Left ventricle myocardium inferior (tissue), 1 donor: ENCODE results near the gene FOXM1. TPM values are rescaled to one million over a fixed set of nuclear protein-coding genes. Genes with fewer than 3 reads are reported as not detected.

Experiments used
- DNase-seq: peaks from one replicate; pipeline ENCODE4 v3.0.0-alpha.2; 2020
- H3K27ac ChIP-seq: fragments of 200-600 bp; replicated peaks from 2 replicates; pipeline ENCODE4 v1.8.0; 2021
- H3K27me3 ChIP-seq: fragments of 200-600 bp; 2 replicates; pipeline ENCODE4 v1.8.0; 2021; ENCODE audit warnings: low read depth
- H3K36me3 ChIP-seq: fragments of 200-600 bp; 2 replicates; pipeline ENCODE4 v1.8.0; 2021
- H3K4me1 ChIP-seq: fragments of 200-600 bp; 2 replicates; pipeline ENCODE4 v1.8.0; 2021
- H3K4me3 ChIP-seq: fragments of 200-600 bp; 2 replicates; pipeline ENCODE4 v1.8.0; 2021; ENCODE audit warnings: mild to moderate bottlenecking, moderate library complexity
- H3K9me3 ChIP-seq: fragments of 200-600 bp; replicated peaks from 2 replicates; pipeline ENCODE4 v1.8.0; 2021
- intact Hi-C: fragments of 100-400 bp; cut with micrococcal nuclease; formaldehyde crosslinking; loops from one replicate; pipeline ENCODE4 v1.11.0; 2022
- total RNA-seq: library from RNA; stranded (reverse); fragmentation: NEBNext Ultra II Directional; extraction: Animal tissue kit (Norgen Biotek cat#: 25700); gene quantifications from one replicate; pipeline ENCODE4 v1.2.1, GENCODE V29; 2021
- TF ChIP-seq, protein P1 (sequence below): fragments of 200-600 bp; IDR thresholded peaks from 2 replicates; pipeline ENCODE4 v1.8.0; 2021; ENCODE audit warnings: antibody characterized with exemption, mild to moderate bottlenecking, borderline replicate concordance
- donor health status: DM: no; HTN: yes; CAD: no; lungs with severe emphysema.

Gene FOXM1
- total RNA-seq, 1 donor from 2014 or later = 0.71 TPM

DNA sequence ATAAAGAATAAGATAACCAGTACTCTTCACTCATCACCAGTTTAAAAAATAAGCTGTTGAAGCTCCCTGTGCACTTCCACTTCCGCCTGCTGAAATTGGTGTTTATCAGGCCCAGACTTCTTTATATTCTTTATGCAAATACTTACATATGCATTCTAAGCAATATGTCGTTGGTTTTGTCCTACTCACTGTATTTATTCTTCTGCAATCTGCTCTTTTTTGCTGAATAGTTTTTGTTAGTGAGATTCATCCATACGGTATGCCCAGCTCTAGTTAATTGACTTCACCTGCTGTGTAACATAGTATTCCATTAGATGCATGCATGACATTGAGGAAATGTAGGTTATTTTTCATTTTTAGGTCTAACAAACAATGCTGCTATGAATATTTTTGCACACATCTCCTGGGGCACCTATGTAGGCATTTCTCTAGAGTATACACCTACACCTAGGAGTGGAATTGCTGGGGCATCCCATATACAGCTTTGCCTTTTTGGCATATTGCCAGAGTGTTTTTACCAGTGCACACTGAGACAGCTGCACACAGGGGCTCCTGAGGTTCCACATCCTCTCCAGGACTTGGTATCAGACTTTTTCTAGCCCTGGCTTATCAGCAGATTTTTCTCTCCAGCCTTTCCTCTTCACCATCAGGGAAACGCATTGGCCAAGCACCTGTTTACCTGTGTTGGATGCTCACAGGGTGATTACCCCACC is 41.1 kb downstream of the FOXM1 start:
- Histone ChIP-seq H3K36me3 (peaks cover 25% of the 10 kb centered on the region), H3K27ac (no peak overlapping the region), H3K4me3 (no peak overlapping the region), H3K27me3 (peaks cover 11% of the 10 kb centered on the region), H3K9me3 (no peaks in the 10 kb centered on the region), H3K4me1 (peaks cover 22% of the 10 kb centered on the region)
- intact Hi-C loops = no loop called here
- no peak for DNase-seq
- TF ChIP-seq, protein P1, sequence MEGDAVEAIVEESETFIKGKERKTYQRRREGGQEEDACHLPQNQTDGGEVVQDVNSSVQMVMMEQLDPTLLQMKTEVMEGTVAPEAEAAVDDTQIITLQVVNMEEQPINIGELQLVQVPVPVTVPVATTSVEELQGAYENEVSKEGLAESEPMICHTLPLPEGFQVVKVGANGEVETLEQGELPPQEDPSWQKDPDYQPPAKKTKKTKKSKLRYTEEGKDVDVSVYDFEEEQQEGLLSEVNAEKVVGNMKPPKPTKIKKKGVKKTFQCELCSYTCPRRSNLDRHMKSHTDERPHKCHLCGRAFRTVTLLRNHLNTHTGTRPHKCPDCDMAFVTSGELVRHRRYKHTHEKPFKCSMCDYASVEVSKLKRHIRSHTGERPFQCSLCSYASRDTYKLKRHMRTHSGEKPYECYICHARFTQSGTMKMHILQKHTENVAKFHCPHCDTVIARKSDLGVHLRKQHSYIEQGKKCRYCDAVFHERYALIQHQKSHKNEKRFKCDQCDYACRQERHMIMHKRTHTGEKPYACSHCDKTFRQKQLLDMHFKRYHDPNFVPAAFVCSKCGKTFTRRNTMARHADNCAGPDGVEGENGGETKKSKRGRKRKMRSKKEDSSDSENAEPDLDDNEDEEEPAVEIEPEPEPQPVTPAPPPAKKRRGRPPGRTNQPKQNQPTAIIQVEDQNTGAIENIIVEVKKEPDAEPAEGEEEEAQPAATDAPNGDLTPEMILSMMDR = no peak

DNA sequence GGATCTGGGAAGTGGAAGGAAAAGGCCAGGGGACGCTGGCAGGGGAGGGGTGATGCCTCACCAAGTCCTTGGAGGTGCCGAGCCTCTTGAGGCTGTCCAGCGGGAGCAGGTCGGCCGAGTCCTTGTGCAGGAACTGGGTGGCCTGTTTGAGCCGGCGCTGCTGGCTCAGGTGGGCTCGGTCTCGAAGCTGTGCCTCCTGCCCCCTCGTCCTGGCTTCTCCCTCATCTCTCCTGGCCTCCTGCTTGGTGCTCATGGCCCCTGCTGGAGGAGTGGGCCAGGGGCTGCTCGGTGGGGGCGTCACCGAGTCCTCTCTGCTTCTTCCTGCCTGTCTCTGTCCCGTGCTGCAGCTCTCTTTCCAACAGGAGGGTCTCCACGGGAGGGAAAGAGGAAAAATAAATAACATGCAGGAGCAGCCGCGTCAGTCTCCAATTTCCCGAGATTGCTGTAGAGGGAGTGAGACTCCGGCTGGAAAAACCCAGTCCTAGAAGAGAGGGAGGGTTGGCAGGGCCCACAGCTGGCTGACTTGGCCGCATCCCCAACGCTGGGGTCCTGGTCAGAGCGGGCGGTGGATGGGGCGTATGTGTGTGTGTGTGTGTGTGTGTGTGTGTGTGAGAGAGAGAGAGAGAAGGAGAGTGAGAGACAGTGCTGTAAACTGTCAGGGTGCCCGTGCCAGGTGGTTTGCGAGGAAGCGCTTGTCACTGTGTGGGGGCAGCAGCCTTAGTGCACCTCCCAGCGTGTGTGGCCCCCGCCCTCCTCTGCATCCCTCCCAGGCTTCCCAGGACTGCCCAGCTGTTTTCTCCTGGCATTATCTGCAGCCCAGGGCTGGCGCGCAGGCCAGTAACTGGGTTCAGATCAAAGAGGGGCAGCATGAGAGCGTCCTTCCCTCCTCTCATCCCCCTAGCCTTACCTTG is 42.1 kb downstream of the FOXM1 start, which contains the start of gene NRIP2:
Gene NRIP2 (minus strand): TSS at position 455 of the 911 bp plus-strand sequence. CDS start 52 bp downstream, at position 403.
- Histone ChIP-seq H3K27ac (peak within 1 kb of the TSS; percentile 55), H3K4me1 (peaks cover 22% of the 10 kb centered on the region), H3K36me3 (peaks cover 35% of the 10 kb centered on the region), H3K4me3 (peak within 1 kb of the TSS; percentile 56), H3K9me3 (no peaks in the 10 kb centered on the region), H3K27me3 (peaks cover 11% of the 10 kb centered on the region)
- intact Hi-C loops = no loop called here
- TF ChIP-seq, protein P1 = peak; percentile 13
- DNase-seq = no peak

DNA sequence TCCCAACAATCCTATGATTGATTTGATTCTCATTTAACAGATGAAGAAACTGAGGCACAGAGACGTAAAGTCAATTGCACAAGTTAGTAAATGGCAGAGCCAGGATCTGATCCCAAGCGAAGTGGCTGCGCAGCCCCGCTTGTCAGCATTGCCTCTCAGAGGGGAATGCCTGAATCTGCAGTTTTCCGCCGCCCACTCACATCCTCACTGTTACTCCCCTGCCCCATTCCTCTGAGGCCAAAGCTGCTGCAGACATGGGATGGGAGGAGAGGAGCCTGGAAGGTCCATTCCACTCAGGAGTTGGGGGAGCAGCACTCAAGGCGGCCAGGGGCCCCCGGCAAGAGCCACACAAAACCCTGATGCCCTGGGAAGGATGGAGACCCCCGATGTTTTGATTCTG is 43.2 kb downstream of the FOXM1 start:
- Histone ChIP-seq H3K27ac (peak overlapping the region; percentile 55), H3K27me3 (peaks cover 11% of the 10 kb centered on the region), H3K4me3 (peak overlapping the region; percentile 56), H3K36me3 (peaks cover 28% of the 10 kb centered on the region), H3K9me3 (no peaks in the 10 kb centered on the region), H3K4me1 (peaks cover 22% of the 10 kb centered on the region)
- TF ChIP-seq, protein P1 = no peak
- DNase-seq = no peak
- intact Hi-C loops = no loop called here

DNA sequence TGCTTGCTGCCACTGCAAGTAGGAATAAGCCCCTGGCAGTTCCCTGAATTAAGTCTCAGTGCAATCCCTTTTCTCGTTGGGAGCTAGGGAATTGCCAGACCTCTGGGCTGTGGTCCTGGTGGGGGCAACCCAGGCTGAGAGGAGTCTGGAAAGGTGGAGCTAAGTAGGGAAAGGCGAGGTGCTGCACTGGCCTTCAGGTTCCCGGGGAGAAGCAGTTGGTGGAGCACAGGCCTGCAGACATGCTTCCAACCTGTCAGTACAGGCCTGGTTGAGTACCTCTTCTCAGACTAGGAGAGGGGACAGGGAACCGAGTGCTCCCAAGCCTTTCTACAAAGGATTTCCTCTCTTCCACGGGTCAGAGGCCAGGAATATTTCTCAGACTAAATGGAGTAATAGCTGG is 43.6 kb downstream of the FOXM1 start:
- intact Hi-C loops = no loop called here
- Histone ChIP-seq H3K4me3 (peak overlapping the region; percentile 56), H3K4me1 (peaks cover 22% of the 10 kb centered on the region), H3K27me3 (peaks cover 11% of the 10 kb centered on the region), H3K27ac (peak overlapping the region; percentile 55), H3K9me3 (no peaks in the 10 kb centered on the region), H3K36me3 (peaks cover 29% of the 10 kb centered on the region)
- no peak for DNase-seq
- TF ChIP-seq, protein P1 = no peak

DNA sequence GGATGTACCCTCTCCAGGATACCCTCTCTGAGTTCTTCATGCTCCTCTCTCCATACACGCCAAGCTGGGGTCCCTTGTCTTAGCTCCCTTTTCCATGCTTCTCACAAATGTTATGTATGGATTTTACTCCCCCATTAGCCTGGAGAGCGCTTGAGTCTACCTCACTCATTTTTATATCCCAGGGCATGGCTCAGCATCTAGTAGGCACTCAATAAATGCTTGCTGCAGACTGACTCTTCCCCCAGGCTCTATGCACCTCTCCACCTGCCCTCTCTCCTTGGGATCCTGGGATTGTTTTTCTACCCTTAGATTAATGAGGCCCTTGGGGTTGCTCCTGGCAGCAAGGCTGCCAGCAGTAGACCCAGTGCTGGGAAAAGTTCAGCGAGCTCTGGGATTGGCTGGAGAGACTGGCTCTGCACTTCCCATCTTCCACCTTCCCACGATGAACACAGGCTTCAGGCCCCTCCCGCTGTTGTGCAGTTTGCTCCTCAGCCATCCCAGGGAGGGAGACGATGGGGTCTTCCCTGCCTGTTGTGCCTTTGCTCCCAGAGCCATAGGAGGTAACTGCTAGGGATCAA is 44.3 kb downstream of the FOXM1 start:
- no peaks in the 10 kb centered on the region for H3K9me3 ChIP-seq
- peak overlapping the region; percentile 55 for H3K27ac ChIP-seq
- H3K4me3 ChIP-seq = peak overlapping the region; percentile 56
- intact Hi-C loops = no loop called here
- DNase-seq = no peak
- peaks cover 22% of the 10 kb centered on the region for H3K4me1 ChIP-seq
- TF ChIP-seq, protein P1 = no peak
- peaks cover 36% of the 10 kb centered on the region for H3K36me3 ChIP-seq
- peaks cover 11% of the 10 kb centered on the region for H3K27me3 ChIP-seq
